HG02970 (cell line): ENCODE results near the gene GJA10.

Experiments
- ATAC-seq: cut with Tn5 transposase; IDR thresholded peaks from one replicate; pipeline ENCODE4 v1.9.1; 2021; ENCODE audit warnings: mild to moderate bottlenecking, moderate library complexity, moderate number of reproducible peaks; ENCODE audit not compliant: unreplicated experiment, low FRiP score

Gene GJA10

DNA sequence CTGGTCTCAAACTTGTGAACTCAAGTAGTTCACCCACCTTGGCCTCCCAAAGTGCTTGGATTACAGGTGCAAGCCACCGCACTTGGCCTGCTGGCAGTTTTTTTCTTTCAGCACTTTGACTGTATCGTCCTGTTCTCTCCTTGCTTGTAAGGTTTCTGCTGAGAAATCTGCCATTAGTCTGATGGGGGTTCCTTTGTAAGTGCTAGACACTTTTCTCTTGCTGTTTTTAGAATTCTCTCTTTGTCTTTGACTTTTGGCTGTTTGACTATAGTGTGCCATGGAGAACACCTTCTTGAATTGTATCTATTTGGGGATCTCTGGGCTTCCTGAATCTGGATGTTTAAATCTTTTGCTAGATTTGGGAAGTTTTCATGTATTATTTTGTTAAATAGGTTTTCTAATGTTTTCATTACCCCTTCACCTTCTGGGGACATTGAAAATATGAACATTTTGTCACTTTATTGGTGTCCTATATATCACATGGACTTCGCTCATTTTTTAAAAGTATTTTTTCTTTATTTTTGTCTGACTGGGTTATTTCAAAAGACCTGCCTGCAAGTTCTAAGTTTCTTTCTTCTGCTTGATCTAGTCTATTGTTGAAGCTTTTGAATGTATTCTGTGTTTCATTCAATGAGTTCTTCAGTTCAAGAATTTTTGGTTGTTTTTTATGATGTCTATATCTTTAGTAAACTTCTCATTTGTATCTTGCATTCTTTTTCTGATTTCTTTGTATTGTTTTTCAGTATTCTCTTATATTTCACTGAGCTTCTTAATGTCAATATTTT lies 22.1 kb downstream of the GJA10 start:
- ATAC-seq = no peak

DNA sequence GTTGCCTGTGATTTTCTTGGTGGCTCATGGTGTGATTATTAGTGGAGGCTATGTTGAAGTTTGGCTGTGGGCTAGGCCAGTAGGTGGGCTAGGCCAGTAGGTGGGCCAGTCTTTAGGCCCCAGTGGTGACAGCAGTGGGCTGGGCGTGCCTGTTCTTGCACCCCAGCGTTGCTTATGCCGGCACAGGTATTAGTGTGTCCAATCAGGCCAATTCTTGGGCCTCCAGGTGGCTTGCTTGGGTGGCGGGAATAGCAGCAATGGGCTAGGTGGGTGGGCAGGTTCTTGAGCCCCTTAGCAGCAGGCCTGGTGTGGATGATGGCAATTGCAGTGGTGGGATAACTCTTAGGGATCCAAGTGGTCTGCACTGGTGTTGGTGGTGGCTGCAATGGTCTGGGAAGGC lies 22.9 kb downstream of the GJA10 start:
- ATAC-seq = no peak

DNA sequence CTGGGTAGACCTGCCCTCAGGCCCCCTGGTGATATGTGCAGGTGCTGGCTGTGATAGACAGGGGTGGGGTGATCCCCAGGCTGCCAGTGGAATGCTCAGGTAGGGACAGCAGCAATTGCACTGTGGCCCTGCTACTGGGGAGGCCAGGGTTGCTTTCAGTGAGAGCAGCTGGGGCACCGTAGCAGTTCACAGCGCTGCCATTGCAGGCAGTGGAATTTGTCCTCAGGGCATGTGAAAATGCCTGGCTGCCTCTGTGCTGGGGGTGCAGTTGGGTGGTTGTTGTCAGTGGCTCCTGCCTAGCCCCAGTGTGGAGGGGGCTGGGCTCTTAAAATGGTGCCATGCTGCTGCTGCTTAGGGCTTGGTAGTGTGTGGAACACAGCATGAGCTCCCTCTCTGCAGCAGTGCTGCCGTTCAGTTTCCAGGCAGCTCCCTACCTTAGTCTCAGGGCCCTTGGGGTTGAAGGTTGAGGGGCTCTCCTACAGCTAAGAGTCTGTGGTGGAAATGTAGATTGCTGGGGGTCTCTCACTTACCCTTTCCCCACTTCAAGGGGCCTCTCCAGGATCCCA lies 23.6 kb downstream of the GJA10 start:
- no peak for ATAC-seq

DNA sequence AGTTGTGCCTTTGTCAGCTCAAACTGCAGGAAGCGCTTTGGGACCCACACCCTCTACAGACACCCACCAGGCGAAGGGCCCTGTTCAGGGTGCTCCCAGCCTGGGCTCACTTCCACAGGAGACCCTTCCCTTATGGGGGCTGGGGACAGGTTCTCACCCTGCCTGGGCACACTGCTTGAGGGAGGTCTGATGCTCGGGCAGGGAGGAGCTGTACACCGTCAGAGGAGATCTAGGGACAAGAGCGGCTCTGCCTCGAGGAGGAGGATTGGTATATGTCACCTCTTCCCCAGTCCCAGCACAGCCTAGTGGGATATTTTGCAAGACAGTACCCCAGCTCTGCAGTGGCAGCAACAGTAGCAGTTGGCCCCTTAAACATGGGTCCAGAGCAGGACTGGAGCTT lies 26.9 kb downstream of the GJA10 start:
- no peak for ATAC-seq

DNA sequence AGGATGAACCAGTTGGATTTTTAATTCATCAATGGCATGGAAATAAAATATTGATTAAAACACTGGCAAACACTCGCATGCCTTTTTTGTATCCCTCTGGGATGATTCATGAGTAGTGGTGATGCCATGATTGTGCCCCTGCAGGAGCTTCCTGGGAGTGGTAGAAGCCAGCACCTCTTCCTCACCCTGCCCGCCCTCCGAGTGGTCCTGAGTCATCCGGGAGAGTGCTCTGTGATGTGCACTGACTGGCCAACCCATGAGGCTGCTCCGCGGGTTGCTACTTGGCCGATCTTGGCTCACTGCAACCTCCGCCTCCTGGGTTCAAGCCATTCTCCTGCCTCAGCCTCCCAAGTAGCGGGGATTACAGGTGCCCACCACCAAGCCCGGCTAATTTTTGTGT lies 27.4 kb downstream of the GJA10 start:
- no peak for ATAC-seq

DNA sequence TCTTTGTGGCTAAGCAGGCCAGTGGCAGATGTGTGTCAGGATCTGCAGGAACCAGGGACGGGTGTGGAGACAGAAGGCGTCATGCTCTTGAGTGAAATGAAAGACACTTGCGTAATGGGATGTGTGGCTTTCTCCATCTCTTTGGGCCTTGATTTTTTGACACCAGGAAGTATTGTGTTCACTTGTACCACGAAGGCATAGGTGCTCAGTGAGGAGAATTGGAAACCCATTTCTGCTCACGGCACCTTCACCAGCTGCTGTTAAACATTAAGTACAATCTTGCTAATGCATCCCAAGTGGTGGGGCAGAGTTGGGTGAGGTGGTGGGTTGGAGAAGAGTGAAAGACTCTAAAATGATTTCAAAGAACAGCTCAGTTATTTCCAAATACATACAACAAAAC lies 30.0 kb downstream of the GJA10 start:
- ATAC-seq = no peak

DNA sequence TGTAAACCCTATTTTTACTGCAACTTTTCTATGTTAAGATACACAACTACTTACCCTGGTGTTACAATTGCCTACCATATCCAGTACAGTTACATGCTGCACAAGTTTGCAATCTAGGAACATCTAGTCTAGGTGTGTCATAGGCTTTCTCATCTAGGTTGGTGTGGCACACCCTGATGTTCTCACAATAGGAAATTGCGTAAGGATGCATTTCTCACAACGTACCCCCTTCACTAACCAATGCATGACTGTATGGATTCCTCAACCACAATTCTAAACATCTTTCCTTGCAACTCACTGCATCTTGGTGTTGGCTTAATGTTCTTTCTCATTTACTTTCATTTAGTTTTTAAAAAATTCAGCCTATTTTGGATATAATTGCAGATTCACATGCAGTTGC lies 31.6 kb downstream of the GJA10 start:
- ATAC-seq = no peak

DNA sequence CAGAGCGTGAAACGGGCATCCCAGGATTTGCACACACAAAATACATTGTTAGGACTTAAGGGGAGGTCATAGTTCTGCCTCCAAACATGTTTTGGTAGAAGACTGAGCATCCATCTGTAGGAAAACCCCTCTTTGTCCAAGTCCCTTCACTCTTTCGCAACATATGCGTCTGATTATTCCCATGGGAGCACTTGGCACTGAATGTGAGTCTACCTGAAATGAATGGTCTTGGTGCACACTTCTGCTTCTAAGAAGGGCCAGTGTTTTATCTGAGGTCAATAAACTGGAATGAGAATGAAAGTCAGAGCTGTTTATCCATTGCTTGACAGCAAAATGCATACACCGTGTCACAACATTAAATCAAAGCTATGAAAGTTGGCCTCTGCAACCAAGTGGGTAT lies 33.0 kb downstream of the GJA10 start:
- ATAC-seq = no peak

DNA sequence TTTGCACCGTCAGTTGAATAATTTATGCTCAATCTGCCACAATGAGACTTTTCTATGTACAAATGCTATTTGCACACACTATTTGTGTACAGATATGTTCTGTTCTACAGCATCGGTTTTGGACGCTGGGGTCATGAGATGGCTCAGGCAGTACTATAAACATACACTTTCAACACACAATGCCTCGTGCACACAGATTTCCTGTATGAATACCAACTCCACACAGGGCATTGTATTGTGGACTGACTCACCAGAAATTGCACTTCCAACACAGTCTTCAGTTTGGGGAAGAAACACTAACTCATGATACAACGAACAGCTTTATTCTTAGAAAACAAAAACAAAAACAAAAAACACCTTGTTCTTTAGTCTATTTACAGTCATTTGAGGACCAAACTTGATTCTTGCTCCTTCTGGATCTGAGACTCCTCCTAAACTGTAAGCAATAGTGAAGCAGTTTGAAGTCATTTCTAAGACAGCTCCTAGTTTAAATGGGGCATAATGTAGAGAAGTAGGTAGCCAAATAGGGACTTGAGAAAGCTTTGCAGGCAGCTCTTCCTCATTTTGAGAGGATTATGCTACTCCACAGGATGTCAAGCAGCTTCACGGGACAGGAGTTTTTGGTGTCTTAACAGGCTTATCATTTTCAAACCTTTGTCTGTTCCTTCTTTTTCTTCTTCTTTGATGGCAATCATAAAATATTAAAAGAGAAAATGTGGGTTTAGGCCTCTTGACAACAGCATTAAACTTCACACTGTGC lies 33.7 kb downstream of the GJA10 start:
- ATAC-seq = no peak

DNA sequence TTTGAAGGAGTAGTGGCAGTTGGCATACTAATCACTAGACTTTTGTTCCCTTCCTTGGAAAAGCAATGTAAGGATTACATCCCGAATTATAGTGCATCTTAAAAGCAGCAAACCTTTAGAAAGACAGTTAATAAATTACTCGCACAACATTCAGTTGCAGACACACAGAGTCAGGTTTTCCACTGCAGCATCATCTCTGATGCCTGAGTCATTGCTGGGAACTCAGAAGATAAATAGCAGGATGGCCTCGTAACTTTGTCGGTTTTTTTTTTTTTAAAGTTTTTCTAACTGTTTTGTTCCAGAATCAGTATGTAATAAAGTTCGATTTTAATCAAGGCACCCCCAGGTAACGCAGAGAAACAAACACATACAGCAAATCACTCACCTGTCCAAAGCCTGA lies 34.3 kb downstream of the GJA10 start:
- no peak for ATAC-seq

DNA sequence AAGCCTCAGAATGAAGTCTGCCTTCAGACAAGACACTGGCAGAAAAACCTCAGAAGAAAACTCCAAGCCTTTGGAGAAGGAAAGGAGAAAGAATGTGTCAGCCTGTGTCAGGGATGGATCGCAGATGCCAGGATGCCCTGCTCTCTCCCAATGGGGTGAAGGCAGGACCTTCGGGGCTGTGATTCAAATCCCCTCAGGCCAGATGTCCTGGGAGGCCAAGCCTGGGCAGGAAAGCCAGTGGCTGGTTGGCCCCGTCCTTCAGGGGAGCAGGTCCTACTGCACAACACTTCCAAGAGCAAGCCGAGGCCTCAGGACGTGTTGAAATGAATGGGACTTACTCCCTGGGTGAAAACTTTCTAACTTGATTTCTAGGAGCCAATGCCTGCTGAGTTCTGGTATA lies 36.5 kb downstream of the GJA10 start:
- ATAC-seq = no peak

DNA sequence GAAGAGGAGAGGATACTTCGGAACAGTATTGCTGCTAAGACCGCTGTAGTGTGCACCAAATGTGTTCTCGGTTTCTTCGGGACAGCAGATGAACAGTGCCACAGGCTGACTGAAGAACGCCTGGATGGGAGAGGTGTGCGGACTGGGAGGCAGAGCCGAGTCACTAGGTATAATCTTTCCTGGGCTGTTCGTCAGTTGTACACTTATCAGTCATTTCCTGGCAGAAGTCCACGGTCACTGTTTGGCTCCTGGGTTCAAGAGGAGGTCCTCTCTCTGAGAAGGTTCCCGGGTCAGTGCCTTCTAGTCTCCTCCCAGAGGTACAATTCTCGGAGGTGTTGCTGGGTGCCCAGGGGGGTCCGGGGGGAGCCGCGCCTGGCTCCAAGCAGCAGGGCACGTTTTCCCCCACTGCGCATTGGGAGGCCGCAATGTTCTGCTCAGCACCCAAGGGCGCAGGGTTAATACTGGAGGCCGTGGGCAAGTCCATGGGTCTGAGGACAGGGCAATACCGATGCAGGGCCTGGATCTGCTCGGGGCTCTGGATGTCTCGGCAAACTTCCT lies 38.1 kb downstream of the GJA10 start:
- ATAC-seq = no peak

DNA sequence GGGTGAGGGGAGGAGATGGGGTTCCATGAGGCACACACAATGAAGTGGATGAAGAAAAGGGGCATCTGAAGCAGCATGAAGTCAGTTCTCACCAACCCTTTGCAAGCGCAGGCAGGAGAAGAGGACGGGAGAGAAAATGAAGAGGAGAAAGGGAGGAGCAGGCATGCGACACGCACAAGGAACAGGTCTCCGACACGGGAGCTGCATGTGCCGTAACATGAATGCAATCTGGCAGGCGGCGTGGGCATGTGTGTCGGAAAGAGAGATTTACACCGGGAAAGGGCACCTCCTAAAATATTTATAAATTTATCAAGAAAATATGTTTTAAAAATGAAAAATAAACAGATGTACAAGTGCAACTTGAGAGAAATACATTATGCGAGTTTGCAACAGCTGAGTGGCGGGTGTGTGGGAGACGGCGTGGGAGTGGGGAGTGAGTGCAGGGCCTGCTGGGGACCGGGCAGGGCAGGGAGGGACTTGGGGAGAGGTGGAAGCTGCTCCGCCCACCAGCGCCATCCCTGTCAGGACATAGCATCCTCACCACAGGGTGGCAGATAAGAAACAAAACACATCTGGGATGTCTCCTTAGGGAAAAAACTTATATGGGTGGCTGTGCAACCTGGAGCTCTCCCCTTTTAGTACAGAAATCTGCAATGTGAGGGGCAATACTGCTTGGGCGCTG lies 40.6 kb downstream of the GJA10 start:
- ATAC-seq = no peak

DNA sequence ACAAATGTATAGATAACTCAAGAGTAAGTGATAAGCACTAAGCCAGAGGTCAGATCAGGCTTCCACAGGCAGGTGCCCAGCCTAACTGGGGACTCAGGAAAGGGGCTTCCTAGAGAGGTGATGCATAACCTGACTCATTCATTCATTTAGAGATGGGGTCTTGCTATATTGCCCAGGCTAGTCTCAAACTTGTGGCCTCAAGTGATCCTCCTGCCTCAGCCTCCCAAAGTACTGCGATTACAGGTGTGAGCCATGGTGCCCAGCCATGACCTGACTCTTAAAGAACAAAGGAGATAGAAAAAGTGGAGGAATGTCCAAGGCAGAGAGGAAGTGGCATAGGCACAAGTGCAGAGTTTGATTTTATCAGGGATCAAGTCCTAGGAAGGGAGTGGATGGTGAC lies 41.9 kb downstream of the GJA10 start:
- ATAC-seq = no peak

DNA sequence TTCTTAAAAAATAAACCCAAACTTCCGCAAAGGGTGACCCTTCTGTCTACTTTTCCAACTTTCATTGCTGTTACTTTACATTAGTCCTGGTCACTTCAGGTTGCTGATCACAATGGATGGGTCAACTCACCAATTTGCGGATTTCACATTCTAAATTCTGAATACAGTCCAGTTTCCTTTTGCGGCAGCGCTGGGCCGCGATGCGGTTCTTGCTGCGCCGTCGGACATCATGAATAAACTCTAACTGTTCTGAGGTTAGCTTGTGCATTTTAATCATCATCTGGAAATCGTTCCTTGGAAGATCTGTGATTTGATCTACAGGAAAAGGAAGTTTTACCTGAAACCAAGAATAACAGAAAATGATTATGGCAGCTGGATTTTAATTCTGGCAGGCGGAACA lies 43.7 kb downstream of the GJA10 start:
- no peak for ATAC-seq

DNA sequence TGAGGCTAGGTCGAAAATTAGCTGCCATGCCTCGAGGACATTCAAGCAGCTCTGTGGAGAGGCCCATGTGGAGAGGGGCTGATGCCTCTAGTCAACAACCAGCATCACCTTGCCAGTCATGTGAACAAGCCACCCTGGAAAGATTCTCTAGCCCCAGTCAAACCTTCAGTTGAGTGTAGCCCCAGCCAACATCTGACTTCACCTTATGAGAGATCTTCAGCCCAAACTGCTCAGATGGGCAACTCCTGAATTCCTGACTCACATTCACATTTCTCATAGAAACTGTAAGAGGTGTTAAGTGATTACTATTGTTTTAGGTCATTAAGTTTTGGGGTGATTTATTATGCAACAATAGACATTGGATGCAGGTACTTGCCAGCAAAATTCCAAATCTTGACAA lies 44.9 kb downstream of the GJA10 start:
- ATAC-seq = no peak

DNA sequence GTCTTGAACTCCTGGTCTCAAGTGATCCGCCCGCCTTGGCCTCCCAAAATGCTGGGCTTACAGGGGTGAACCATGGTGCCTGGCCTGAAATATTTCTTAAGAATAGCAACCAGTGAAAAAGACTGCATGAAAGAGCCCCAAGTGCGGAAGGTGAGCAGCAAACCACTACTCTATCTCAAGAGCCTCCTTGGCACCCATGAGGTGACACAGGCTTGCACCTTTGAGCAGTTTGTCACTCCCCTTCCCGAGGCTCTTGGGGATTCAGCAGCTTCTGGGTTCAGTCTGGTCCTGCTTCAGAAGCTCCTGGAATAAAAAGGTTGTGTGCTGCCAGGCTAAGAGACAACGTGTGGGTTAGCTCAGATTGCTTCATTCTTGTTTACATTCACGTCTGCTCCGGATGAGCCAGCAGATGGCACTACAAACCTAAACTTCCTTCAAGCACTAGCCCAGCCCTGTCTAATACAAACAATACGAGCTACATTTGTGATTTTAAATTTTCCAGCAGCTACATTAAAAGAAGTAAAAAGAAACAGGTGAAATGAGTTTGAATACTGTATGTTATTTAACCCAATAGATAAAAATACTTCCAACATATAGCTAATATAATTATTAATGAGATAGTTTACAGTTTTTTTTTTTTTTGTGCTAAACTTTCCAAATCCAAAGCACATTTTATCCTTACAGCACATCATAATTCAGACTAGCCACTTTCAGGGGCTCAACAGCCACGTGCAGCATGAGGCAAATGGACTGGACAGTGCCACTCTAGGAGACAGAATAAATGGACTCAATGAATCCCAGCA lies 46.2 kb downstream of the GJA10 start:
- ATAC-seq = no peak

DNA sequence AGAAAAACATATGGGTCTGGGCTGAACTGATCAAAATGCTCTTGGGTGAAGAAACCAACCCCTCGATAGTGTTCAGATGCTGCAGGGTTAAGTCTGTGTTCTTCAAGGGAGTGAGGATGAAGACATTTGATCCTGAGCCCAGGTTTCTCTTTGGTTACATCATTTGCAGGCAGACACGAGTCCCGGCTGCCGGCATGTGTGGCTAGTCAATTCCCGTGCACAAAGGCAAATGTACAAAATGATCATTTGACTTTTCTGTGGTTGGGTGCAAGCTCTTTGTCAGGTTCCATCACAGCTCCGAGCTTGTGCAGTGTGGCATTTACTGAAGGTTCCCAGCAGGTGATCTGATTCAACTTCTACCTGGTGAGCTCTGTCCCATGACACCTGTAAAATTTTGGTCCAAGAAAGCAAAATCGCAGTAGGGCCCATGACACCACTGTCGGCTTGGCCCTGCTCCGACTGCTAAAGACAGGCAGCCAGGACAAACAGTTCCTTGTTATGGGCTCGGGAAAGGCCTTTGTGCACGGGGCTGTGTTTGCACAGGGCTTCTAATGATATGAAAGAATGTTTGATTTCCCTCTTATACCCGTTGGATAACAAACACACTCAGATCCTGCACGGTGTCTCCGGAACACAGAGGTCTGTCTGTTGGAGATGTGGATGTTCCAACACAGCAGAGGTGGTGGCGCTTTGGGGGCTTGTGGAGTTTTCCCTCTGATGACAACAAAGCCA lies 46.9 kb downstream of the GJA10 start:
- ATAC-seq = no peak

DNA sequence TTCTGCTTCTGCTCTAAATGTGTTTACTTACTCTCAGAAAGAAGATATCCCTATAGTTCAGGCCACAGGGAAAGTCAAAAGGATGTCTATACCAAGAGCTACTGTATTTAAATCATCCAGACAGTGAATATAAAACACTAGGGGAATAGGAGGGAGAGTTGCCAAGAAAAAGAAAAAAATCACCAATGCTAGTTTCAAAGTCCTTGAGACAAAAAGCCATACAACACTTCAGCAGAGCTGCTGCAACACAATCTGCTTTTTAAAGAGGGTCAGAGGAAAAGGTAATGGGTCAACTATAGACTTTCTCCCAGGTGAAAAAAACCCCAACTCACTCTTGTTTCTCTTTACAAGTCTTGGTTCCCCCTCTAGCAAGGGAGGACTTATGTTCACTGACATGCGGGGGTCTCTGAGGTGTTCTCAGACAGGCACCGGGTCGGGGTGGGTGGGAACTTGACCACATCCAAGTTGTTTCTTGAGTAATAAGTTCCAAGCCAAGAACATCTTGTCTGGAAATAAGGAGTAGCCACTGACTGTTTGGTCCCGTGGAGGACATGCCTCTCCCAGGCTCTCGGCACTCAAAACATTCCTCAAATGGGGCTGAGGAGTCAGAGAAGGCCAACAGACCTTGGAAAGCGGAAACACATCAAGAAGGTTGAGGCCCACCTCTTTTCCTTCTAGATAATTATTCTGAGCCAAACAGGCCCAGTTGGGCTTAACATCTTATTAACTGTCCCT lies 47.7 kb downstream of the GJA10 start:
- no peak for ATAC-seq
